NCI-H2171 (cell line): ENCODE data around the gene PPP6R1.

Source experiments
- DNase-seq: peaks from one replicate; lab custom pipeline; 2025; lab: John Stamatoyannopoulos, UW

The PPP6R1 gene

GRCh38 chr19:55257461-55258420 is 1.1 kb downstream of the PPP6R1 start:
- no peak for DNase-seq

GRCh38 chr19:55256562-55257460 is 2.0 kb downstream of the PPP6R1 start:
- no peak for DNase-seq

GRCh38 chr19:55255618-55256423 is 3.0 kb downstream of the PPP6R1 start:
- no peak for DNase-seq

GRCh38 chr19:55254625-55254977 is 4.2 kb downstream of the PPP6R1 start:
- no peak for DNase-seq

- DNase-seq = no peak
These were observed 4.8 kb downstream of the PPP6R1 start for GRCh38 chr19:55253842-55254624.

GRCh38 chr19:55252760-55253663 is 5.8 kb downstream of the PPP6R1 start:
- no peak for DNase-seq

GRCh38 chr19:55251341-55252081 is 7.3 kb downstream of the PPP6R1 start:
- no peak for DNase-seq

- no peak for DNase-seq
These were observed 8.4 kb downstream of the PPP6R1 start for GRCh38 chr19:55250262-55251036.

GRCh38 chr19:55249841-55250240 is 9.0 kb downstream of the PPP6R1 start:
- DNase-seq = no peak

- no peak for DNase-seq
These were observed 10.1 kb downstream of the PPP6R1 start for GRCh38 chr19:55248704-55249103.

GRCh38 chr19:55248166-55248675 is 10.6 kb downstream of the PPP6R1 start:
- no peak for DNase-seq

GRCh38 chr19:55247621-55248099 is 11.2 kb downstream of the PPP6R1 start:
- no peak for DNase-seq

GRCh38 chr19:55246462-55247451 is 12.1 kb downstream of the PPP6R1 start:
- no peak for DNase-seq

- DNase-seq = no peak
These were observed 13.4 kb downstream of the PPP6R1 start for GRCh38 chr19:55245236-55245904.

GRCh38 chr19:55244004-55244680 is 14.7 kb downstream of the PPP6R1 start:
- DNase-seq = no peak

GRCh38 chr19:55242517-55242916 is 16.3 kb downstream of the PPP6R1 start:
- no peak for DNase-seq
